ENCODE measurements around the gene POTEJ.
"Not testable (repeated sequence)": the region's sequence is repeated elsewhere in the genome, so short reads cannot be mapped to it uniquely, and the experiment has no call there.

POTEJ gene

DNA sequence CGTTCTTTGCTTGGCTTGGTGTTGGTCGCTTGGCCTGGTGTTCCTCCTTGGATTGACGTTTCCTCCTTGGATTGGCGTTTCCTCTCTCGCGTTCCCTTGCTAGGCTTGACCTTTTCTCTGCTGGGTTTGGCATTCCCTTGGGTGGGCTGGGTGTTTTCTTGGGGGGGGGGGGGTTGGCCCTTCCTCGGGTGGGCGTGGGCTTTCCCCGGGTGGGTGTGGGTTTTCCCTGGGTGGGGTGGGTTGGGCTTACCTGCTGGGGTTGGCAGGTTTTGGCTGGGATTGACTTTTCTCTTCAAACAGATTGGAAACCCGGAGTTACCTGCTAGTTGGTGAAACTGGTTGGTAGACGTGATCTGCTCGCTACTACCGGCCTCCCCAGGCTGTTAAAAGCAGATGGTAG, at the start of gene POTEJ:
Gene POTEJ, plus strand, starts transcription at position 301 of the 400 bp plus-strand sequence. Its CDS starts 93 bp downstream, at position 394.
- not testable (repeated sequence) for DNase-seq

DNA sequence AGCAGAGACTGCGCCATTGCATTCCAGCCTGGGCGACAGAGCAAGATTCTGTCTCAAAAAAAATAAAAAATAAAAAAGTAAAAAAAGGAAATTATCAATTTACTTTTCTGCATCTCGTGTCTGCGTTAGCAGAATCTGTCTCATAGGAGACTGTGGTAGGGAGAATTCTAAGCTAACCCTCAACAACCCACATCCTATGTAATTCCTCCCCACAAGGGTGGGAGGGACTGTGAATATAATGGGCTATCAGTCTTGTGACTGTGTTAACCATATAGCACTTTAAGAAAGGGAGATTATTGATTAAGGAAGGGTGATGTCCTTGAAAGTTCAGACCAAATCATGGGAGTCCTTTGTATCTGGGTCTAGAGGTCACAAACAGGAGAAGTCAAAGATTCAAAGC, 45.1 kb upstream of the POTEJ start:
- not testable (repeated sequence) for DNase-seq

- not testable (repeated sequence) for DNase-seq
Observed at GRCh38 chr2:130571929-130572328, 39.3 kb upstream of the POTEJ start.

- not testable (repeated sequence) for DNase-seq
Observed at GRCh38 chr2:130574230-130574629, 37.0 kb upstream of the POTEJ start.

DNA sequence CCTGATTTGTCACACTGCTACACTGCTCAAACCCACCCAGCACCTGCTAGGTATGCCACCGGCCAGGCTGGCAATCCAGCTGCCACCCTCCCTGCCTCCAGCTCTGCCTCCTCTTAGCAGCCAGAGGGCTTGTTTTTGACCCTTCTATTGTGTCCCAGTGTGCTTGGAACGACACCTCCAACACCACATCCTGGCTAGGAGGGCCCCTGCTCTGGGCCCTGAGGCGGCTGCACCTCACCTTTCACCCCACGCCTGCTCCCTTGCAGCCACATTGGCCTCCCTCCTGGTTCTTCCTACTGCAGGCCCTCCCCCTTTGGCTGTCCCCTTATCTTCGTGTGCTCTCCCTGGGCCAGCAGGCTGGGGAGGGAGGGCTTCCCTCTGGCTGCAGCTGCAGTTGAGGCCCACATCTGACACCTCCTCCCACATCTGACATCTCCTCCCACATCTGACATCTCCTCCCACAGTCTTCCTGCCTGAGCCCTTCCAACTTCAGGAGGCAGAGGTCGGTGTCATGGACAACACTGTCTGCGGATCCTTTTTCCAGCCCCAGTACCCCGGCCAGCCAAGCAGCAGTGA, 34.9 kb upstream of the POTEJ start:
- DNase-seq: not testable (repeated sequence)

DNA sequence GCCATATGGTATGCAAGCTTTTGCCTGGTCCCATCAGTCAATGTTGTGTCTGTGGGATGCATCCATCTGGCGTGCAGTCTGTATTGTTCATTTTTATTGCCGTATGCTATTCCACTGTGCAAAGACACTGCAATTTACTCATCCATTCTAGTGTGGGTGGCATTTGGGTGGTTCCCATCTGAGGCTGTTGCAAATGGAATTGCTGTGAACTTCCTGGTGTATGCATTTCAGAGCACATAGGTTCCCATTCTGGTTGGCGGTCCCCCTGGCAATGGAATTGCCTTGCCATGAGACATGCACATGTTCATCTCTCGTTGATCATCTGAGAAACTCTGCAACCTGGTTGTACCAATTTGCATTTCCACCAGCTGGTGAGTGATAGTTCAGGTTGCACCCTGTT, 33.7 kb upstream of the POTEJ start:
- DNase-seq: not testable (repeated sequence)

GRCh38 chr2:130579121-130579520, 32.1 kb upstream of the POTEJ start:
- not testable (repeated sequence) for DNase-seq

GRCh38 chr2:130581491-130581890, 29.7 kb upstream of the POTEJ start:
- DNase-seq: not testable (repeated sequence)

GRCh38 chr2:130582970-130583369, 28.3 kb upstream of the POTEJ start:
- DNase-seq: not testable (repeated sequence)

DNA sequence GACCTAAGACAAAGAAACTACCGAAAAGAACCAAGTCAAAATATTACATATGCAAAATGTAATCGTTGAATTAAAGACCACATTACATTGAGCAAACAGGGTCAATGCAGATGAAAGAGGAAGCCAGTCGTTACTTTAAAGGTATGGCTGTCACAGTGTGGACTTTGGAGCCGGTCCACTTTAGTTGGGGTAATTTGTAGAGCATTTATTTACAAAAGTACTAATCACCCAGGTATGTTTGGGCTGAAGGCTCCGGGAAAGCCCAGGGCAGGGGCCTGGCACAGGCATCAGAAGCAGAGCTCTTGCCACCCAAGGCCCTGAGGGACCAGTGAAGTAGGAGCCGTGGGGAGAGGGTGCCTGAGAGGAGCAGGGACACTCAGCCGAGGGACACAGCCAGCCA, 27.7 kb upstream of the POTEJ start:
- not testable (repeated sequence) for DNase-seq

GRCh38 chr2:130584726-130585125, 26.5 kb upstream of the POTEJ start:
- not testable (repeated sequence) for DNase-seq

- DNase-seq: peak; percentile 8
Observed at GRCh38 chr2:130588688-130589458, 22.4 kb upstream of the POTEJ start.

DNA sequence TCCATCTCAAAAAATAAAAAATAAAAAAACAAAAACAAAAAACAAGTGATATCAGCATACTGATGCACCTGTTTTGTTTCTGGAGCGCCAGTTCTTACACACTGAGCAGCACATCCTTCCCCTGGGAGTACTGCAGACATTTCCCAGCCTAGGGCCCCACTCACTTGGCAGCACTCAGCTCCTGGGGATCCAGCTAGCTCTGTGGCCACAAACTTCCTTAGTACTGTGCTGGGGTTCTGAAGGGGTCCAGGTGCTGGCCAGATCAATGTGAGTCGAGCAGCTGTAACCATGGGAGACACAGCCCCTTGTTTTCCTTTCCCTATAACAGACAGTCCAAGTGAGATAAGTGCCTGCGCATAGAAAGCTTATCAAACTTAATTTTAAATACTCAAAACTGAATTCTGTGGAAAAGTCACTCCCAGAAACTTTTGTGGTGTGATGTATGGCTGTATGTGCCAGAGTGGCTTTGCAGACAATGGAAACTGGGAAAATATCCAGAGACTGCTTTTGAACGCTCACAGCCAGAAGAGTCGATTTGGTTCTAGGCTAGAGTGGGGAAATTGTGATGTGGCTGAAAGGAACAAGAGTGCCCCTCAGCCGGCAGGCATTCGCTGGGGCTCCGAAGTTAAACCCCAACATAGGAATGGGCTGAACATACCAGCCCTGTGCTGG, 20.9 kb upstream of the POTEJ start:
- not testable (repeated sequence) for DNase-seq

DNA sequence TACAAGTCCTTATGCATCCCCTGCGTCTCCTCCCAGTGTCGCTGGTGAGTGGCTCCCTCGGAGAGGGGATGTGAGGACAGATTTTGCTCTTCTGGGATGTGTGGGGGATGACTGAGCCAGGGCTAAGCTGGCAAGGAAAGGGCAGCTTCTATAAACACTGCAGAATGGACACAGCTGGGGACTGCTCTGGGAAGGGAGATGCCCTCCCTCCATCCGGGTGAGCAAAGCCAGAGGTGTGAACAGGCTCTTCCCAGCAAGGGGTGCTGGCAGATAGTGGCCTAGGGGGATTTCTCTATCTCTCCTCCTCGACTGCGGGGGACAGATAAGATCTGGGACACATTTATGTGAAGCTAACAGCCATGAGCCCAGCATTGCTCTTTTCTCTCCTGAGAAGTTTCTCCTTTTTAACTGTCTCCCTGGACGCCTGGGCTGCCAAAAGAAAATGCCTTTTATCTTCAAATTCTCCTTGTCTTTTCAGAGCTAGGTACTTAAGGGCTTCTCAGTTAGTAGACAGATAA, 20.3 kb upstream of the POTEJ start:
- not testable (repeated sequence) for DNase-seq

DNA sequence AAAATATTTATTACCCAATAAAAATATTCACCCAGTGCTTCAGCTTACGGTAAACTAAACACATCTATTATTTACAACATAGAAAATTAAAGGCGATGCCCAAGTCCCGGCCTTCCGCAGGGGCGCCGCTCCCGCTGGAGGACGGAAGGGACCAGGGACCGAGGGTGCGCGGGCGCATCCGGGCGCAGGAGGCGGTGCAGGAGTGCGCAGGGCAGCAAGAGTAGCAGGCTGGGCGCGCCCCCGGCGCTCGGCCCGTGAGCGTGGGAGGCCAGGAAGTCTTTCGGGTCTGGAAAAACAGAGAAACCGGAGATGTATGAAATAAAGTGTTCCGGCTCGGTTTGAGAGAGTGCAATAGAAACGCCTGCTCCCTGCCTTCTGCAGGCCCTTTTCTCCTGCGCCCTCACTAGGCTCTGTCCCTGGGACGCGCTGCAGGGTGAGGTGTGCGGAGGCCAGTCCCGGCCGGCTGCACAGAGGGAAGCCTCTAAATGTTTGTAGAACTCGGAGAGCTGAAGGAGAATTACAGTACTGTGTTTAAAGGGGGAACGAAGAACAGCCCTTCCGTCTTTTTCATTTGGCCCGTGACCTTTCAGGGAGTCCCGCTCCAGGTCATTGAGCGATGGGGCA, 18.3 kb upstream of the POTEJ start:
- DNase-seq: not testable (repeated sequence)

DNA sequence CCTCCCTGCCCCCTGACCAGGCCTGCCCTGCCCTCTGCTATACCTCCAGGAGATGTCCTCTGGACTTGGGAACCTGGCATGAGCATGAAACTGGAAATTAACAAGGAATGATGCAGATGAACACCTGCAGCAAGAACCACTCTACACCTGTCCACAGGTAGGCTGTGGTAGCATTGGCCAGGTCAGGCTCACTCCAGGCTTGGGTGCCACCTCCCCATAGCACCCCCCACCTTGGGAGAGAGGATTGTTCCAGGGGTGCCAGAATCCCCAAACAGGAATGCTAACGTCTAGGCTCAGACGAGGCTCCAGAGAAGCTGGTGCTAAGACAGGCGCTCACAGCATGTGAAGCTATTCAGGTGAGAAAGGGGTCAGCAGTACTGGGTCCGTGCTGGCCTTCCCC, 17.2 kb upstream of the POTEJ start:
- not testable (repeated sequence) for DNase-seq

DNA sequence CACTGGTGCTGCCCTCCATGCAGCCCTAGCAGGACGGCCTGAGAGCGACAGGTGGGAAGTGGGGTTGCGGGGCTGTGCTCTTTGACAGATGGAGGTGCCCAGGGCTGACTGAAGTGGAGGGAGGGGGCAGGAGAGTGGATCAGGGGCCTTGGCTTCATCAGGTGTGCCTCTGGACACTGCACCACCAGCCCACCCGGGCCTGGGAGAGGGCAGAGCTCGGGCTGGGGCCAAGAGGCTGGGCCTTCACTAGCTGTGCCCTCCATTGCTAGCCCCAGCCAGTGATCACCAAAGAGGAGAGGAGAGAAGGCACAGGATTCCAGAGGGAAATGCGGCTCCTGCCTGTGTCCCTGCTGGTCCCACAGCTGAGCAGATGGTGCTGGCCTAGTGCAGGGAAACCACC, 14.5 kb upstream of the POTEJ start:
- DNase-seq: not testable (repeated sequence)

- DNase-seq: not testable (repeated sequence)
Observed at GRCh38 chr2:130597994-130598393, 13.2 kb upstream of the POTEJ start.

DNA sequence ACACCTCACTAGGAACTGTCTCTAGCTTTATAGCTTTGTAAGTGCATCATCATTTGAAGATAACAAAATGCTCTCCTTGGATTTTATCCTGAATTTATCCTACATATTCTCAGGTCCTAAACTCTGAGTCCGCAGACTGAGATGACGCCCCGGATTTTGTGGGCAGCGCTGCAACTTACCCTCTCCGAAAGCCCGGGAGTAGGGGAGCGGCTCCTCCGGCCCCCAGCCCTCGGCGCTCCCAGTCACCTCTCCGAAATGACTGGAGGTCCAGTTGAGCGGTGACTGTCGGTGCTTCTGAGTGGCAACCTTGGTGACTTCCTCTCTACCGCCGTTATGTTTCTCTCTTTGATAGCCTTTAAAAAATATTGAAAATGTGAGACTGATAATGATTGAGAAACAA, 12.8 kb upstream of the POTEJ start:
- not testable (repeated sequence) for DNase-seq

- not testable (repeated sequence) for DNase-seq
Observed at GRCh38 chr2:130599393-130599792, 11.8 kb upstream of the POTEJ start, which contains the start of gene CFC1. Gene CFC1 (minus strand): TSS chr2:130599575. CDS start chr2:130599287, 288 bp downstream.

DNA sequence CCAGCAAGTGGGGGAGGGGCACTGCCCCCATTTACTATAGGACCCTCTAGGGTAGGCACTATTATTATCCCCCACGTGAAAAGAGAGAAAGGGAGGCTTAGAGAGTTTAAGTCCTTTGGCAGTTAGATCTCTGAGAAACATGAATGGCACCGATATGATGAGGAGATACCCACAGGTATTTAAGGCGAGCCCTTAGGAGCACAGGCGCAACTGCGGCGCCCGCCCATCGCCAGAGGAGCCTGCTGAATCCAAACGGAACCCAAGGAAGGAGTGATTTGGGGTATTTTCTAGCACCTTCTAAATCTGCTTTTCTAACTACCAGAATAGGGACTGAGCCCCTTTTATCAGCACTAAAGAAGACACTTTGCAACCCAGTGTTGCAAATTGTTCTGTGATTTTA, 11.3 kb upstream of the POTEJ start:
- not testable (repeated sequence) for DNase-seq

GRCh38 chr2:130601648-130602302, 9.5 kb upstream of the POTEJ start:
- DNase-seq: not testable (repeated sequence)

Measured in stimulated activated CD4-positive, alpha-beta T cell treated with anti-CD3 and anti-CD28 coated beads, Interleukin-1b, Interleukin-23, amount 100 ng/mL, for 48 hours (primary cell).